HG03159 (cell line): ENCODE measurements around the gene TUBA3C.

Experiments
- ATAC-seq: cut with Tn5 transposase; IDR thresholded peaks from one replicate; pipeline ENCODE4 v1.9.1; 2021; ENCODE audit warnings: mild to moderate bottlenecking, moderate library complexity; ENCODE audit not compliant: unreplicated experiment

Gene TUBA3C

GRCh38 chr13:19169496-19169895 is 12.1 kb downstream of the TUBA3C start:
- no peak for ATAC-seq

- ATAC-seq, result no peak
These were observed 20.3 kb downstream of the TUBA3C start for GRCh38 chr13:19161308-19161707.

- ATAC-seq, result no peak
These were observed 21.7 kb downstream of the TUBA3C start for GRCh38 chr13:19159761-19160420.

GRCh38 chr13:19159181-19159580 is 22.4 kb downstream of the TUBA3C start:
- ATAC-seq, result no peak

- ATAC-seq, result no peak
These were observed 23.0 kb downstream of the TUBA3C start for GRCh38 chr13:19158526-19159174.

GRCh38 chr13:19158006-19158405 is 23.6 kb downstream of the TUBA3C start:
- no peak for ATAC-seq

- ATAC-seq, result no peak
These were observed 24.2 kb downstream of the TUBA3C start for GRCh38 chr13:19157461-19157860.

- ATAC-seq, result no peak
These were observed 25.4 kb downstream of the TUBA3C start for GRCh38 chr13:19156013-19156825.

GRCh38 chr13:19155321-19155861 is 26.2 kb downstream of the TUBA3C start:
- no peak for ATAC-seq

GRCh38 chr13:19154843-19155242 is 26.8 kb downstream of the TUBA3C start:
- no peak for ATAC-seq

GRCh38 chr13:19153782-19154450 is 27.7 kb downstream of the TUBA3C start:
- ATAC-seq, result no peak

GRCh38 chr13:19152403-19152802 is 29.2 kb downstream of the TUBA3C start:
- no peak for ATAC-seq

- ATAC-seq, result no peak
These were observed 29.9 kb downstream of the TUBA3C start for GRCh38 chr13:19151581-19152263.

- ATAC-seq, result no peak
These were observed 30.9 kb downstream of the TUBA3C start for GRCh38 chr13:19150712-19151228.

- ATAC-seq, result no peak
These were observed 31.4 kb downstream of the TUBA3C start for GRCh38 chr13:19150226-19150625.

GRCh38 chr13:19148561-19148960 is 33.1 kb downstream of the TUBA3C start:
- no peak for ATAC-seq
